ENCODE measurements around the gene TP63.
"Not testable (repeated sequence)": the region's sequence is repeated elsewhere in the genome, so short reads cannot be mapped to it uniquely, and the experiment has no call there.

TP63 gene

GRCh38 chr3:189631373-189631408, at the start of gene TP63:
Gene TP63, plus strand, starts transcription at chr3:189631389. Its CDS starts 127 bp downstream, at chr3:189631516.
- no peak for DNase-seq (ENCODE audit: low read depth)

GRCh38 chr3:189582179-189582578, 49.0 kb upstream of the TP63 start:
- no peak for DNase-seq (ENCODE audit: low read depth)

GRCh38 chr3:189584645-189585044, 46.5 kb upstream of the TP63 start:
- DNase-seq (ENCODE audit: low read depth) = no peak

- no peak for DNase-seq (ENCODE audit: low read depth)
Observed at GRCh38 chr3:189586941-189587663, 44.1 kb upstream of the TP63 start.

- no peak for DNase-seq (ENCODE audit: low read depth)
Observed at GRCh38 chr3:189587664-189588040, 43.5 kb upstream of the TP63 start.

- no peak for DNase-seq (ENCODE audit: low read depth)
Observed at GRCh38 chr3:189588070-189588469, 43.1 kb upstream of the TP63 start.

- no peak for DNase-seq (ENCODE audit: low read depth)
Observed at GRCh38 chr3:189588475-189589178, 42.6 kb upstream of the TP63 start.

- DNase-seq (ENCODE audit: low read depth) = no peak
Observed at GRCh38 chr3:189589179-189589569, 42.0 kb upstream of the TP63 start.

GRCh38 chr3:189590223-189590622, 41.0 kb upstream of the TP63 start:
- DNase-seq (ENCODE audit: low read depth) = no peak

GRCh38 chr3:189593581-189593980, 37.6 kb upstream of the TP63 start:
- DNase-seq (ENCODE audit: low read depth) = no peak

GRCh38 chr3:189596078-189596979, 34.9 kb upstream of the TP63 start:
- not testable (repeated sequence) for DNase-seq (ENCODE audit: low read depth)

- no peak for DNase-seq (ENCODE audit: low read depth)
Observed at GRCh38 chr3:189597918-189598317, 33.3 kb upstream of the TP63 start.

- DNase-seq (ENCODE audit: low read depth) = no peak
Observed at GRCh38 chr3:189598530-189599225, 32.5 kb upstream of the TP63 start.

GRCh38 chr3:189602471-189602870, 28.7 kb upstream of the TP63 start:
- no peak for DNase-seq (ENCODE audit: low read depth)

- DNase-seq (ENCODE audit: low read depth) = no peak
Observed at GRCh38 chr3:189605717-189606116, 25.5 kb upstream of the TP63 start.

- DNase-seq (ENCODE audit: low read depth) = no peak
Observed at GRCh38 chr3:189606774-189607173, 24.4 kb upstream of the TP63 start.

- DNase-seq (ENCODE audit: low read depth) = not testable (repeated sequence)
Observed at GRCh38 chr3:189612641-189613040, 18.5 kb upstream of the TP63 start.

- DNase-seq (ENCODE audit: low read depth) = no peak
Observed at GRCh38 chr3:189613122-189613521, 18.1 kb upstream of the TP63 start.

- DNase-seq (ENCODE audit: low read depth) = no peak
Observed at GRCh38 chr3:189621948-189622603, 9.1 kb upstream of the TP63 start.

- DNase-seq (ENCODE audit: low read depth) = no peak
Observed at GRCh38 chr3:189622629-189623028, 8.6 kb upstream of the TP63 start.

- DNase-seq (ENCODE audit: low read depth) = no peak
Observed at GRCh38 chr3:189624130-189624529, 7.1 kb upstream of the TP63 start.

- no peak for DNase-seq (ENCODE audit: low read depth)
Observed at GRCh38 chr3:189625071-189625470, 6.1 kb upstream of the TP63 start.
